ENCODE measurements around the gene DNAJB1. TPM values are rescaled to one million over a fixed set of nuclear protein-coding genes. Genes with fewer than 3 reads are reported as not detected.
"Not testable (repeated sequence)": the region's sequence is repeated elsewhere in the genome, so short reads cannot be mapped to it uniquely, and the experiment has no call there.

DNAJB1 gene
- polyA plus RNA-seq, 1 donor (not counting 4 experiments of a cell fraction or from before 2014, with no cell fraction given), result 265 TPM

- Histone ChIP-seq H3K9ac (ENCODE audit: control insufficient read depth, extremely low read depth, insufficient read depth, low read length) (peak overlapping the region; percentile 42), H4K20me1 (ENCODE audit: control insufficient read depth, extremely low read depth, insufficient read depth, low read length) (peaks cover 8% of the 10 kb centered on the region), H3K9me1 (ENCODE audit: control insufficient read depth, extremely low read depth, insufficient read depth, low read length) (no peaks in the 10 kb centered on the region), H3K9me3 (ENCODE audit: control insufficient read depth, low read depth, low read length) (no peaks in the 10 kb centered on the region), H3K79me2 (ENCODE audit: control insufficient read depth, insufficient read depth, low read length) (peaks cover 36% of the 10 kb centered on the region), H2AFZ (ENCODE audit: control insufficient read depth, low read length) (no peak overlapping the region), H3K27me3 (ENCODE audit: control insufficient read depth, extremely low read depth, insufficient read depth, low read length) (no peaks in the 10 kb centered on the region), H3K4me3 (ENCODE audit: control insufficient read depth in 2 of 3, extremely low read depth in 1 of 3, insufficient read depth in 2 of 3, low read depth in 1 of 3, low read length in 3 of 3) (no peak overlapping the region), H3K4me2 (ENCODE audit: control insufficient read depth, extremely low read depth, insufficient read depth, low read depth, low read length) (no peak overlapping the region), H3K36me3 (ENCODE audit: control insufficient read depth in 2 of 2, extremely low read depth in 1 of 2, insufficient read depth in 2 of 2, low read length in 2 of 2) (peaks cover 0 to 13% of the 10 kb centered on the region in 2 experiments), H3K4me1 (ENCODE audit: control insufficient read depth, extremely low read depth, insufficient read depth, low read length) (peaks cover 55% of the 10 kb centered on the region), H3K27ac (ENCODE audit: control insufficient read depth, insufficient read depth, low read length) (peak overlapping the region; percentile 33)
- TF ChIP-seq, protein P1, sequence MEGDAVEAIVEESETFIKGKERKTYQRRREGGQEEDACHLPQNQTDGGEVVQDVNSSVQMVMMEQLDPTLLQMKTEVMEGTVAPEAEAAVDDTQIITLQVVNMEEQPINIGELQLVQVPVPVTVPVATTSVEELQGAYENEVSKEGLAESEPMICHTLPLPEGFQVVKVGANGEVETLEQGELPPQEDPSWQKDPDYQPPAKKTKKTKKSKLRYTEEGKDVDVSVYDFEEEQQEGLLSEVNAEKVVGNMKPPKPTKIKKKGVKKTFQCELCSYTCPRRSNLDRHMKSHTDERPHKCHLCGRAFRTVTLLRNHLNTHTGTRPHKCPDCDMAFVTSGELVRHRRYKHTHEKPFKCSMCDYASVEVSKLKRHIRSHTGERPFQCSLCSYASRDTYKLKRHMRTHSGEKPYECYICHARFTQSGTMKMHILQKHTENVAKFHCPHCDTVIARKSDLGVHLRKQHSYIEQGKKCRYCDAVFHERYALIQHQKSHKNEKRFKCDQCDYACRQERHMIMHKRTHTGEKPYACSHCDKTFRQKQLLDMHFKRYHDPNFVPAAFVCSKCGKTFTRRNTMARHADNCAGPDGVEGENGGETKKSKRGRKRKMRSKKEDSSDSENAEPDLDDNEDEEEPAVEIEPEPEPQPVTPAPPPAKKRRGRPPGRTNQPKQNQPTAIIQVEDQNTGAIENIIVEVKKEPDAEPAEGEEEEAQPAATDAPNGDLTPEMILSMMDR (optimal IDR thresholded peaks at IDR 0.05 in 1 of 3, IDR thresholded peaks at IDR 0.05 in 1 of 3, conservative IDR thresholded peaks at IDR 0.05 in 1 of 3; ENCODE audit: extremely low read depth in 1 of 3, insufficient read depth in 2 of 3, low read length in 3 of 3), result no peak
- no peak for TF ChIP-seq EZH2 (IDR thresholded peaks at IDR 0.05; ENCODE audit: low read length)
- DNase-seq (ENCODE audit: low read depth, low spot score) (no peak), FAIRE-seq (no peak)
- dilution Hi-C loops (cut with MboI; ENCODE audit: extremely low pct_ligation_motif_present, low sequenced_read_pairs), result no loop called here
Observed at GRCh38 chr19:14553042-14553938, 35.1 kb upstream of the DNAJB1 start.

- H2AFZ ChIP-seq (ENCODE audit: control insufficient read depth, low read length); H3K9me3 ChIP-seq (ENCODE audit: control insufficient read depth, low read depth, low read length); H3K9me1 ChIP-seq (ENCODE audit: control insufficient read depth, extremely low read depth, insufficient read depth, low read length); H3K4me2 ChIP-seq (ENCODE audit: control insufficient read depth, extremely low read depth, insufficient read depth, low read depth, low read length); DNase-seq (ENCODE audit: low read depth, low spot score); H3K27me3 ChIP-seq (ENCODE audit: control insufficient read depth, extremely low read depth, insufficient read depth, low read length); dilution Hi-C loops (cut with MboI; ENCODE audit: extremely low pct_ligation_motif_present, low sequenced_read_pairs); H4K20me1 ChIP-seq (ENCODE audit: control insufficient read depth, extremely low read depth, insufficient read depth, low read length); H3K4me3 ChIP-seq (ENCODE audit: control insufficient read depth in 2 of 3, extremely low read depth in 1 of 3, insufficient read depth in 2 of 3, low read depth in 1 of 3, low read length in 3 of 3); H3K9ac ChIP-seq (ENCODE audit: control insufficient read depth, extremely low read depth, insufficient read depth, low read length); FAIRE-seq; H3K27ac ChIP-seq (ENCODE audit: control insufficient read depth, insufficient read depth, low read length): not testable (repeated sequence)
- peaks cover 53% of the 10 kb centered on the region for H3K4me1 ChIP-seq (ENCODE audit: control insufficient read depth, extremely low read depth, insufficient read depth, low read length)
- H3K79me2 ChIP-seq (ENCODE audit: control insufficient read depth, insufficient read depth, low read length), result peaks cover 35% of the 10 kb centered on the region
- peaks cover 0 to 13% of the 10 kb centered on the region in 2 experiments for H3K36me3 ChIP-seq (ENCODE audit: control insufficient read depth in 2 of 2, extremely low read depth in 1 of 2, insufficient read depth in 2 of 2, low read length in 2 of 2)
Observed at GRCh38 chr19:14552006-14552360, 33.8 kb upstream of the DNAJB1 start.

Measured in keratinocyte (primary cell).